GM12878 (cell line): Measurements from ENCODE around the gene PLEKHJ1. TPM values are rescaled to one million over a fixed set of nuclear protein-coding genes. Genes with fewer than 3 reads are reported as not detected.

Experiments
- ATAC-seq: fragments of 200-7000 bp; cut with Tn5 transposase; 3 replicates; pipeline ENCODE4 v1.9.1; 2020; ENCODE audit warnings: mild to moderate bottlenecking, moderate library complexity
- BruUV-seq: library from RNA; stranded (reverse); fragments of 400-500 nt; replicated peaks from 2 replicates; lab custom pipeline; 2021; lab: Mats Ljungman, UMichigan
- CTCF ChIA-PET: fragments of 300-600 bp; sonication (Branson Sonifier 250); formaldehyde crosslinking; extraction: SDS; loops from one replicate; lab custom pipeline; 2021; ENCODE audit warnings: inconsistent platforms; lab: Yijun Ruan, JAX
- POLR2A ChIA-PET: fragments of 350-600 bp; formaldehyde crosslinking; extraction: SDS; loops from one replicate; lab custom pipeline; 2021; ENCODE audit warnings: inconsistent platforms; lab: Charles Lee
- RAD21 ChIA-PET: fragments of 300-600 bp; sonication (Branson Sonifier 250); formaldehyde crosslinking; loops from one replicate; lab custom pipeline; 2023; ENCODE audit warnings: antibody characterized with exemption; ENCODE audit not compliant: unreplicated experiment; lab: Charles Lee
- SMC1A ChIA-PET: fragments of 300-600 bp; sonication (Branson Sonifier 250); formaldehyde crosslinking; loops from one replicate; lab custom pipeline; 2023; ENCODE audit not compliant: unreplicated experiment, uncharacterized antibody; lab: Charles Lee
- DNase-seq: peaks from one replicate; pipeline ENCODE4 v3.0.0-alpha.2; 2011; ENCODE audit warnings: low read depth, low spot score
- FAIRE-seq: peaks from 3 replicates; lab custom pipeline; 2011; peaks lifted over from hg19 to GRCh38; lab: Jason Lieb, UNC
- H2AFZ ChIP-seq: 2 replicates; pipeline ENCODE4 v1.6.0; 2011; ENCODE audit warnings: low read depth, low read length, control low read depth; ENCODE audit not compliant: control insufficient read depth
- H3K27ac ChIP-seq: 2 replicates; pipeline ENCODE4 v1.5.1; 2011; ENCODE audit warnings: control low read depth; ENCODE audit not compliant: control insufficient read depth, insufficient read depth
- H3K27me3 ChIP-seq, 2 experiments: replicated peaks in 1 of 2; 2 replicates each; pipeline versions ENCODE4 v1.6.0 to v1.6.1; 2011; ENCODE audit warnings: low read length in 1 of 2; ENCODE audit not compliant: control insufficient read depth in 2 of 2, insufficient read depth in 2 of 2
- H3K36me3 ChIP-seq, 2 experiments: 2 replicates each; pipeline ENCODE4 v1.5.1; 2011; ENCODE audit warnings: low read length in 1 of 2; ENCODE audit not compliant: control insufficient read depth in 2 of 2, insufficient read depth in 2 of 2
- H3K4me1 ChIP-seq: 2 replicates; pipeline ENCODE4 v1.6.1; 2011; ENCODE audit warnings: mild to moderate bottlenecking, low read length, moderate library complexity, mixed read lengths; ENCODE audit not compliant: control insufficient read depth, insufficient read depth
- H3K4me2 ChIP-seq: 2 replicates; pipeline ENCODE4 v1.6.0; 2011; ENCODE audit warnings: control low read depth; ENCODE audit not compliant: control insufficient read depth, insufficient read depth
- H3K4me3 ChIP-seq: fragments of 200-600 bp; sonication (generic); 2 replicates; pipeline ENCODE4 v1.5.1; 2016
- H3K79me2 ChIP-seq: 2 replicates; pipeline ENCODE4 v1.6.0; 2011; ENCODE audit warnings: low read length; ENCODE audit not compliant: control insufficient read depth, insufficient read depth
- H3K9ac ChIP-seq: 2 replicates; pipeline ENCODE4 v1.8.0; 2011; ENCODE audit warnings: low read length, control low read depth, mixed read lengths; ENCODE audit not compliant: control insufficient read depth, insufficient read depth
- H3K9me3 ChIP-seq: replicated peaks from 3 replicates; pipeline ENCODE4 v1.5.1; 2011; ENCODE audit warnings: mild to moderate bottlenecking, low read length; ENCODE audit not compliant: control insufficient read depth, insufficient read depth
- H4K20me1 ChIP-seq: 2 replicates; pipeline ENCODE4 v1.6.0; 2011; ENCODE audit not compliant: control insufficient read depth, insufficient read depth
- E4F1 ChIP-seq: fragments of 450-650 bp; IDR thresholded peaks from 2 replicates; pipeline ENCODE4 v1.6.1; 2018; ENCODE audit warnings: borderline replicate concordance, mild to moderate bottlenecking; ENCODE audit not compliant: partially characterized antibody
- HDGF ChIP-seq: fragments of 450-650 bp; IDR thresholded peaks from 2 replicates; pipeline ENCODE4 v1.6.1; 2016; ENCODE audit warnings: antibody characterized with exemption
- POLR2AphosphoS5 ChIP-seq: IDR thresholded peaks from 2 replicates; pipeline ENCODE4 v1.6.1; 2011; ENCODE audit warnings: mild to moderate bottlenecking, low read length, inconsistent platforms
- WGBS: methylation state at CpG from one replicate; pipeline ENCODE4 v1.1.6; 2016; ENCODE audit warnings: low lambda C conversion rate; ENCODE audit not compliant: insufficient replicate concordance, insufficient coverage; ENCODE audit errors: missing lambda C conversion rate; 5-methylcytosine and 5-hydroxymethylcytosine counted together
- in situ Hi-C: fragments of 300-500 bp; cut with MboI; formaldehyde crosslinking; loops from 9 replicates; pipeline ENCODE4 v1.14.3; 2018; ENCODE audit warnings: mixed read lengths
- intact Hi-C: fragments of 100-400 bp; cut with micrococcal nuclease; formaldehyde crosslinking; loops from one replicate; pipeline ENCODE4 v1.14.2; 2022; ENCODE audit not compliant: unreplicated experiment
- polyA plus RNA-seq, 11 experiments: library from polyadenylated mRNA; depleted of rRNA in 4 of 11; unstranded in 6 of 11; stranded (reverse) in 5 of 11; fragments of >200 nt; fragmentation: Nextera tagmentation in 4 of 11; fragmentation: Illumina TruSeq in 1 of 11; extraction: Ambion mirVana in 4 of 11; extraction: Trizol in 1 of 11; gene quantifications; 1 replicate in 1 of 11; 2 replicates in 10 of 11; pipeline versions ENCODE4 v1.2.1 to v1.2.3, GENCODE V29; 2011 to 2016; ENCODE audit warnings: inconsistent platforms in 2 of 11, missing spikeins in 2 of 11, low read depth in 1 of 11
- total RNA-seq, 4 experiments: library from RNA; depleted of rRNA in 3 of 4; stranded (reverse); fragments of >200 nt in 3 of 4; fragmentation: Illumina TruSeq in 1 of 4; extraction: Trizol in 1 of 4; gene quantifications; 2 replicates each; pipeline versions ENCODE4 v1.2.1 to v1.2.3, GENCODE V29; 2013 to 2021

The PLEKHJ1 gene
- total and polyA plus RNA-seq, 10 of the 15 experiments (the other 5 are each of a cell fraction or from before 2014, with no cell fraction given): 1.3 to 133 (median 75.0) TPM

- no peak for TF ChIP-seq E4F1
Observed at GRCh38 chr19:2207991-2208860, 27.9 kb downstream of the PLEKHJ1 start (continued).

GRCh38 chr19:2207008-2207407 is 29.1 kb downstream of the PLEKHJ1 start:
- WGBS: 98% methylated on average over 15 of the region's 15 CpGs
- ChIA-PET CTCF (no interaction called here), SMC1A (no interaction called here), RAD21 (no interaction called here), POLR2A (no interaction called here)
- no peak overlapping the region for H3K27ac ChIP-seq
- peaks cover 19 to 61% of the 10 kb centered on the region in 2 experiments; a peak in 3 of 4 replicates for H3K36me3 ChIP-seq
- ATAC-seq (no peak), FAIRE-seq (no peak), DNase-seq (no peak)
- H2AFZ ChIP-seq: no peak overlapping the region
- in situ Hi-C loops: no loop called here
- H3K27me3 ChIP-seq: no peaks in the 10 kb centered on the region
- H3K79me2 ChIP-seq: no peaks in the 10 kb centered on the region
- no TSS peak for BruUV-seq
- H3K9me3 ChIP-seq: no peaks in the 10 kb centered on the region
- no peak overlapping the region for H3K9ac ChIP-seq
- no peak overlapping the region for H3K4me2 ChIP-seq
- intact Hi-C loops: no loop called here
- H4K20me1 ChIP-seq: no peaks in the 10 kb centered on the region
- no peaks in the 10 kb centered on the region for H3K4me1 ChIP-seq
- peak; percentile 26; the same call in 1 of the 2 replicates for TF ChIP-seq POLR2AphosphoS5
- TF ChIP-seq HDGF: no peak
- H3K4me3 ChIP-seq: no peak overlapping the region
